Subcutaneous adipose tissue (tissue), 4 donors: ENCODE measurements around the gene SAMD4B. TPM values are rescaled to one million over a fixed set of nuclear protein-coding genes. Genes with fewer than 3 reads are reported as not detected.

ENCODE experiments used
- CTCF ChIP-seq: fragments of 450-650 bp; IDR thresholded peaks from one replicate; pipeline ENCODE4 v1.5.1; 2016; ENCODE audit warnings: low read depth, mild to moderate bottlenecking, control low read depth, antibody characterized with exemption, moderate library complexity
- total RNA-seq, 4 donors: library from RNA; depleted of rRNA; stranded (reverse); fragments of >200 nt; gene quantifications; one replicate each; pipeline ENCODE4 v1.1.0, GENCODE V29; 2016

SAMD4B gene
- total RNA-seq, 4 donors from 2014 or later, result 45.9 to 83.8 (median 49.4) TPM

DNA sequence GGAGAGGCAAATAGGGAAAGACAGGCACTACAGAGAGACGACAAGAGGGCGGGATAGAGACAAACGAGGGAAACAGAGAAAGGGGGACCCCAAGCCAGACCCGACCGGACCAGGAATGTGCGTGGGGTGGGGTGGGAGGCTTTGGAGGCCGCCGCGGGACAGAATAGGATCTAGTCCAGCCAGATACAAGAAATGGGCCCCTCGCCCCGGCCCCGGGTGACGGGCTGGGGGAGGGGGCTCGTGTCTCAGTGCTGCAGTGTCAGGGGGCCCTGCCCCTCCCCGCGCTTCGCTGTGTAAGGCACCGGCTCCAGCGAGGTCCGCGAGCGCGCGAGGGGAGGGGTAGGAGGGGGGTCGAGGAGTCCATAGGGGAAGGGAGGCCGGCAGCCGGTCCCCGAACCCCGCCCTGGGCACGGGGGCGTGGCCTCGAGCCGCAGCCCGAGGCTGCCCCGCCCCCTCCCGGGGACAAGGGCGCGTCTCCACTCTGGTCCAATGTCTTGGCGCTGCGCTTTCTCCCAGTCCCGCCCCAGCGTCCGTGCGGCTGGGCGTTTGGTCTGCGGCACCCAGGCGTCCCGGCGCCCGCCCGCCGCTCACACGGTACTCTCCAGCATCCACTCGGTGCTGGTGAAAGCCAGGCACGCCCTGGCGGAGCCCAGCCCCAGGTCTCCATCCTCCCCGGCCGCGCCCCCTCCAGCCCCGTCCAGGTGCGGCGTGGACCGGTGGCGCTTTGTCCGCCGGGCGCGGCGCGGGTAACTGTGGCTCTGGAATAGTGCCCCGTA is 35.0 kb upstream of the SAMD4B start:
- no peak for TF ChIP-seq CTCF

DNA sequence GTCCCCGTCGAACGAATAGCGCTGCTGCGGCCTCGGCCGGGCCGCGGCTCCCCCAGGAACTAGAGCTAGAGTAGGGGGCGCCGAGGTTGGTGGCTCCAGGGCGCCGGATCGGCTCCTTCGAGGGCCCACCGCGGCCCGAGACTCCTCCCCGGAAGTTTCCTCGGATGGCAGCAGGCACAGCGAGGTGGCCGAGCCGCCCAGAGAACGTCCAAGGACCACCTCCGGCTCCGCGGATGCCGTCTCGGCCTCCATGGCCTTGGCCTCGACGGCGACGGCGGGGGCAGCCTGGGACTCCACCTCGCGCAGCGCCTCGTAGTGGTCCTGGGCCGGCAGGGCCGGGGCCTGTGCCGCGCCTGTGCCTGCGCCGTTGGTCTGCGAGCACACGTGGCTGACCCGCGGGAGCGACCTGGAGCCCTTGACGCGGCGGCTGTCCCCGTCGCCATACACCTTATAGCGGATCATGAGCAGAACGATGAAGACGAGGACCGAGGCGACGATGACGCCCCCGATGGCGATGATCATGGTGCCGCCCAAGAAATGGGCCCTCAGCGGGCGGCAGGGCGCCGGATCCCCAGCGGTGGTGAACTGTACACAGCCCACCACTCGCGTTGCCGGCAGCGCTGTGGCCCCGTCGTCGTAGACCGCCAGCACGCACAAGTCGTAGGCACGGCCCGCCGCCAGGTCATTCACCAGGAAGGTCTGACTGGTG is 34.2 kb upstream of the SAMD4B start:
- no peak for TF ChIP-seq CTCF

DNA sequence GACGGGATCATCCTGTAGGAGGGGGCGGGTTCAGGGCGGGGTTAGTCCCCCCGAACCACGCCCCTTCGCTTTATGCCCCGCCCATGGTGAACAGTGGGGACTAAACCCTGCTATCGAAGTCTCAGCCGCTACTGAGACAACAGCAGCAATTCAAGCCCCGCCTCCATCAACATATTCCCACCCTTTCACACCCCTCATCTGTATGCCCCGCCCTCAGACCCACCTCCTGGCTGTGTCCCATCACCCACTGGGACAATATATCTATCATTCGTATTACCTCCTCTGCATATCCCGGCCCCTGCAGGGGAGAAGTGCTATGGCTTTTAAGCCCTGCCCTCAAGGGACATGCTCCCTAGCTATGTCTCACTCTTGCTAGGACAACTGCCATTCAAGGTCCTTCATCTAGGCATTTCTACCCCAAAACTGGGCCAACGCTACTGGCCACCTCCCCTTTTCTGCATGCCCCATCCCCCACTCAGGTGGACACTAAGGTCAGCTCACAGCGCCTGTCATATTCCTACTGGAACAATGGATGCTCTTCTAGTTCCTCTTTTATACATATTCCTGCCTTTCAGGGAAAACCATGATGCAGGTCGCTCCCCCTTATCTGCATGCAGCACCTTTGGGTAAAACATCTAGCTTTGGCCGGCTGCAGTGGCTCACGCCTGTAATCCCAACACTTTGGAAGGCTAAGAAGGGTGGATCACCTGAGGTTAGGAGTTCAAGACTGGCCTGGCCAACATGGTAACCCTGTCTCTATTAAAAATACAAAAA is 33.5 kb upstream of the SAMD4B start:
- no peak for TF ChIP-seq CTCF

GRCh38 chr19:39310558-39311311 is 31.5 kb upstream of the SAMD4B start:
- no peak for TF ChIP-seq CTCF

DNA sequence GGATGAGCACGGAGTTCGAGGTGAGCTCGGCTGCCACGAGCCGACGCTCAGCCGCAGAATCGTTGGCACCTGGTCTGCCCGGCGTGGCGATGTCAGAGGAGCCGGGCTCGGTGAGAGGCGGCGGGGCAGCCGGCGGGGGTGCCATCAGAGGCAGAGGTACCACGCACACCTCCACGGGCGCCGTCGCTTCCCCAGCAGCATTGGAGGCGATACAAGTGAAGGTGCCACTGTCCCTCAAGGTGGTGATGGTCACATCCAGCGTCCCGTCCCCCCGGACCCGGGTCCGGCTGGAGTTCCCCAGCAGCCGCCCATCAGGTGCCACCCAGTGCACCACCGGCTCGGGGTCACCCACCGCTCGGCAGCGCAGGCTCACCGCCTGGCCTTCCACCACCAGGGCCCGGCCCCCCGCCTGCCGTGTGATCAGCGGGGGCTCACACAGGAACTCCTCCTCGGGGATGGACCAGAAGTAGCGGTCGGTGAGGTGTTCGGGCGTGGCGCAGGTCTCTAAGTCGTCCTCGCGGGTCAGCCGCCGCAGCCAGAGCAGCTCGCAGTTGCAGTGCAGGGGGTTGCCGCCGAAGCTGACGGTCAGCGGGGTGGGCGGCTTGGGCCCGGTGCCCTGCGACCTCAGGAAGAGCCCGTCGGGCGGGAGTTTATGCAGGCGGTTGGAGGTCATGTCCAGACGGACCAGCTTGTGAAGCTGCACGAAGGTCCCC is 28.0 kb upstream of the SAMD4B start:
- no peak for TF ChIP-seq CTCF

DNA sequence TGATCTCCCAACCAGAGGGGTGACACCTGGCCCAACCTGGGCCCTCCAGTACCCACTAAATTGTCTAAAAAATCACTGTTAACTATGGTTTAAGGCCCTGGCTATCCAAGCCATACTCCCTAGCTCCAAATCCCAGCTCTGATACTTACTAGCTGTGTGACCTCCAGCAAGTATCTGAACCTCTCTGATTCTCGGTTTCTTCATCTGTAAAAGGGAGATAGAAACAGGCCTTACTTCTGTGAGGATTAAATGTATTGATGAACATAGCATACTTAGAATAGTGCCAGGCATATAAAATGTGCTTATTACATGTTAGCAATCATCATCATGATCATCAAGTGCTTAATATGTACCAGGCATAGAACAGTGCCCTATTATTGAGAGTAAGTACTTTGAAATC is 26.3 kb upstream of the SAMD4B start:
- TF ChIP-seq CTCF, result no peak
